CD4-positive, alpha-beta T cell treated with Interleukin-12 subunit alpha and Interleukin-12 subunit beta, for 1 hour (primary cell): Measurements from ENCODE around the gene PRPS2.

Source experiments
- DNase-seq: peaks from one replicate; pipeline ENCODE4 v3.0.0-alpha.2; 2020

The PRPS2 gene

DNA sequence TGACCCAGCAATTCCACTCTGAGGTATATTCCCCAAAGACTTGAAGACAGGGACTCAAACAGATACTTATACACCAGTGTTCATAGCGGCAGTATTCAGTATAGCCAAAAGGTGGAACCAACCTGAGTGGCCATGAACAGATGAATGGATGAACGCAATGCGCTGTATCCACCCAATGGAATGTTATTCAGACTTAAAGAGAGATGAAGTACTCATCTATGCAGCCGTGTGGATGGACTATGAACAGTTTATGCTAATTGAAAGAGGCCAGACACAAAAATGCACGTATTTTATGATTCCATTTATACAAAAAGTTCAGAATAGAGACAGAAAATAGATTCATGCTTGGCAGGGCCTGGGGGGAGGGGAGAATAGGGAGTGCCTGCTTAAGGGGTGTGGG, 26.3 kb downstream of the PRPS2 start:
- DNase-seq: no peak

DNA sequence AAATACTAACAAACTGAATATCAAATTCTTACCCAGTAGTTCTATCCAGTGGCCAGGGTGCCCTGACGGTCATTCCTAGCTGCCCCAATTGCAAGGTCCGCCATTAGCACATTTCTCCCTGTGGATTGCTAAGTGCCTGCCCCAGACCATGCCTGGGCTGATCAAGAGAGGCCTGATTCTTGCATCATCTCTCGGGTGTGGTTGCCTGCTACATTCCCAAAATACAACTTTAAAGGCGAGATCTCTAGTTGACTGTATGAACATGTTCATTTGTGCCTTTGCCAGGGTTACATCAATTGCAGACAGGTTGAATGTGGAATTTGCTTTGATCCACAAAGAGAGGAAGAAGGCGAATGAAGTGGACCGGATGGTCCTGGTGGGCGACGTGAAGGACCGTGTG, 28.0 kb downstream of the PRPS2 start:
- no peak for DNase-seq

DNA sequence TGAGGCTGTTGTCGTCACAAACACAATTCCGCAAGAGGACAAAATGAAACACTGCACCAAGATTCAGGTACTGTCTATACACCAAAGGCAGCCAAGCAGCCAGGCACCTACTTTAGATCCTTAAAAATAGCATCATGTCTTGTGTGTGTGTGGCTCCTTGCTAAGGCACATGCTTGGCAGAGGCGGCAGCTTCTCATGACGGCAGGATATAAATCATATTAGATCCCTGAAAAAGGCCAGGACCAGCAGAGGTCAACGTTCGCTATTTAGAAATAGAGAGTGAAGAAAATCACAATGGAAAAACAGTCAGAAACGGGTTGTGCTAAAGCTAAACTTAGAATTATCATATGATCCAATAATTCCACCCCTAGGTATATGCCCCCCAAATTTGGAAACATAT, 29.5 kb downstream of the PRPS2 start:
- DNase-seq: no peak

DNA sequence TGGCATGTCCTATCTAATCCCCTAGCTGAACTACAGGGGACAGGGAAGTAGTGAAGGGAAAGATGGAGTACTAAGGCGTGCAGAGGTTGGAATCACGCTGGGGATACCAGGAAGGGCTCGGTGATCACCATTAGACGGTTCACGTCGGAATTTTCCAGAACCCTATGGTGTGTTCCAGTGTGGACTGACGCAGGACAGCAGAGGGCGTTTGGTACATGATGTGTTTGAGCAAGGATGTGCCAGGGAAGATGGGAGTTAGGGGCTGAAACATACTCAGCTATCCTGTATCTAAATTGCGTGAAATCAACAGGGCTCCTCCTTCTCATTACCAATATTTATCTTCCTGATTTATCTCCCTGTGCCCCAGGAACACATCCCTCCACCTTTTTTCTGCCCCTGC, 33.7 kb downstream of the PRPS2 start:
- DNase-seq: no peak

DNA sequence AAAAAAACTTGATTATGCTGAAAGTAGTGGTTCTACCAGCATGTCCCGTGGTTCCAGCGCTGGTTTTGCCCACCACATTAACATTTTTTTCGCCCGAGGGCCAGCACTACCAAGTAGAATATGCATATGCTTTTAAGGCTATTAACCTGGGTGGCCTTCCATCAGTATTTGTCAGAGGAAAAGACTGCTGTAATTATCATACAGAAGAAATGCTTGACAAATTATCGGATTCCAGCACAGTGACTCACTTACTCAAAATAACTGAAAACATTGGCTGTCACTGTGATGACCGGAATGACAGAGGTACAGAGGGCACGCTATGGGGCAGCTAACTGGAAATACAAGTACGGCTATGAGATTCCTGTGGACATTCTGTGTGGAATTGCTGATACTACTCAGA, 34.6 kb downstream of the PRPS2 start:
- DNase-seq: no peak

DNA sequence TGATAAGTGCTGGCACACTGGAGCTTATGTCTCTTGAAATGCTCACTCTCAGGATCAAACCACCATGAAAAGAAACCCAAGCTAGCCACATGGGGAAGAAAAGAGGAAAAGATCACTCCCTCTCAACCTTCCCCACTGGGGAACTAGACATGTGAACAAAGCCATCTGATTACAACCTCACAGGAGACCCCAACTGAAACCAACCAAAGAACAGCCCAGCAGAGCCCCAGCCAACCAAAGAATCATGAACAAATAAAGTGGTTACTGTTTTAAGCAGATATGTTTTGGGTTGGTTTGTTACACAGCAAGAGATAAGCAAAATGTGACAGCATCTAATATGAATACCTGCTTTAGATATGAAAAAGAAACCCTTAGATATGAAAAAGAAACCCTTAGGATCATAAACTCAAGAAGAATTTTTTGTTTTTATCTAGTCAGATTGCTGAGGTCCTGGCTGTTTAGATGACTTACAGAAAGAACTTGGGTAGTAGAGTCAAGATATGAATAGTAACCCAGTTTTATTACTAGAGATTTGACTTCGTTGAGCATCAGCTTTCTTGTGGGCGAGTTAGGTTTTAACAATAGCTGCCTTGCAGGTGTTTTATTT, 52.0 kb downstream of the PRPS2 start:
- no peak for DNase-seq

DNA sequence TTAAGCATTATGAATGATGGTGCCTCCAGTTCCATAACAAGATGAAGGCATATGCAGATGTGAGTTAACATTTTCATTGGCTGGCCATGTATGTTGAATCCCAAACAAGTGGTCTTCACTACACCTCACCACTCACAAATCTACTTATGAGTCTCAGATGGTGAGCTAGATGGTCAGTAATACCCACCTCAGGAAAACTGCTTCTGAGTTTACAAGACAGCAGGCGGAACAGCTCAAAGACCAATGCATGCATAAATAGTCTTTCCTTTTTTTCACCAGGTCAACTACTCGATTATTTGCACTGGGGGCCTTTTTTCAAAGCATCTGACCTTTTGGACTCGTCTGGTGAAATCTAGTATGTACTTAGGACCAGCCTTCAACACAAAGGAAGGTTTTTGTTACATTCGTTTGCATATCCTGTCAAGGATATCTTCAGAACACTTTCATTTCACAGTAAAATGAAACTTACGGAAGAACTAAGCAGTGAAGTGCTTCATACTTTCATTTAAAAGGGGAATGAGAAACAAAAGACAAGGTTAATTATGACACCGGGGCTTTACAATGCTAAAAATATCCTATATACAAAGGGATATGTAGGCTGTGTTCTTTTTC, 52.6 kb downstream of the PRPS2 start:
- DNase-seq: no peak

DNA sequence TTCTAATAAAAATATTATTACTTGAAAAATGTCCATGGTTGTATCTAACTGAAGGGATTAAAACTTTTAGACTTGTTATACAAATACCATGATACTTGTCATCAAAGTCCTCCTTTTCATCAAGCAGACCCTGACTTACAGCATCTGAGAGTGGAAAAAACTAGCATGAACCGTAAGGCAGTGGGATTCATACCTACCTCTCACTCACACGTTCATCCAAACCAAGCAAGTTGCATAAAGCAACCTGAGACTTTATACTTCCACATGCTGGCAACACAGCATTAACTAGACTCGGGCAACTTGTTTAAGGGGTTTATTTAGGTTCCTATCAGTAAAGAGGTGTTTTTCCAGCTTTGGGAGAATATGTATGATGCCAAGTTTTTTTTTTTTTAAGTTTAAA, 53.1 kb downstream of the PRPS2 start:
- DNase-seq: no peak

DNA sequence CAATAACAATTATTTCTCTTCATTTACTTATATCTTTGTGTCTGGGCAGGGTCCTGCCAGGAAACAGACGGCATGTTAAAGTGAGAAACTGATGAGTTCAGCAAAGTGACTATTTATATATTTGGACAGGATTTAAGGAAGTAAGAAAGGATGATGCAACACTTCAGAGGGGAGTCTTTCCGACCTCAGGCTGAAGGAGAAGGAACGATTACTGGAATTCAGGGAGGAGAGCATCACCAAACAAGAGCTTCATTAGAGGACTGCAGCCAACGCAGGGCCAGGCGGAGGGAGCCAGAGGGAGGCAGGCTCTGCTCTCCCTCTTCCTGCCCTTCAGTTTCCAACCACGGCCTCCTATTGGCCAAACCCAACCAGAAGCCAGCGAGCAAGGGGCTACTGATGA, 74.1 kb downstream of the PRPS2 start:
- DNase-seq: no peak

DNA sequence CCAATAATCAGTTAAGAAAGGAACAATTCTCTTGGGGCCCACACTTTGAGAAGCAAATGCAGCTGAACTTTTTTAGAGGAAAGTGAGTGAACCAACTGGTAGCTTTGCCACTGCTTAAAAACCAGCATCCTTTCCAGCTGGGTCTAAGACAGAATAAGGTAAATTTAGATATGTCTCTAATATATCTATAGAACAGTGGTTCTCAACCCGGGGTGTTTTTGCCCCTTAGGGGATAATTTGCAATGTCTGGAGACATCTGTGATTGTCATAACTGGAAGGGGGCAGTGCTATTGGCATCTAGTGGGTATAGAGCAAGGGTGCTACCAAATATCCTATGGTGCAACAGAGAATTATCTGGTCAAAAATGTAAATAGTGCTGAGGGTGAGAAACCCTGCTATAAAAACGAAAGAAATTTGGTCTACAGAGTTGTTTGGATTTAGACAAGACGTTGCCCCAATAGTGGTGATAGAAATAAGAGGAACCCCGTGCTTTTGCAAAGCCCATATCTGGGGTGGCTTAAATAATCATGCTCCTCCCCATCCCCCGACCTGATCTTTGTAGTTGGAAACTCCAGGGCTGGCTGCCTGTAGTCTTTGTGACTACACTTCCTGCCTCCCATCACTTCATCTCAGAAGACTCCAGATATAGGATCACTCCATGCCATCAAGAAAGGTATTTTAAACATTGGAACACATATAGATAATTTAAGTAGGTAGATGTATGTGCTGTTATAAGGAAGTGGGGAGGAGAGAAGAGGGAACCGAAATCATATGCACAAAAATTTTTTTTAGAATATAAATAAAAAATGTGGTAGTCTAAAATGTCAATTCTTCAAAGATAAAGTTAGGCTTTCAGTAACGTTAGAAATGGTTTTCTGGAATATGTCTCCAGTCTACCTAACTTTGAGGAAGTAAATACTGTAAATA, 75.5 kb downstream of the PRPS2 start, which contains the start of gene TLR7:
TLR7 (plus strand) TSS at position 622 of the 927 bp plus-strand sequence. CDS start 507 bp downstream, outside the sequence.
- no peak for DNase-seq

DNA sequence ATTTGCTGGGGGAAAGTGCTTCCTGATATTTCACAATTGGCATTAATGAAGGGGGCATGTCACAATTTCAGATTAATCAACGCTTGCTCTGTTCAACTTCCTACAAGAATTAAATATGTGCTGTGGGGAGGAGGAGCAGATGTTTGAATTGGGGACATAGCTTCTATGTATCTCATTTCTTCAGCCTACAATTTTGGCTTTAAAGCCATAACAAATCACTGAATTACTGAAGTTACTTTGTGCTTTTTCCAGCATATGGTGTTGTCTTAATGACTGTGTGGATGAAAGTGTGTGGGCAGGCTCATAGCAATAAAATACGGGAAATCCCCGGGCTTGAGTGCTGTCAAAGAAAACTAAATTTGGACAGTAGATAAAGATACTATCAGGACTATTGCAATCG, 76.5 kb downstream of the PRPS2 start:
- DNase-seq: no peak

DNA sequence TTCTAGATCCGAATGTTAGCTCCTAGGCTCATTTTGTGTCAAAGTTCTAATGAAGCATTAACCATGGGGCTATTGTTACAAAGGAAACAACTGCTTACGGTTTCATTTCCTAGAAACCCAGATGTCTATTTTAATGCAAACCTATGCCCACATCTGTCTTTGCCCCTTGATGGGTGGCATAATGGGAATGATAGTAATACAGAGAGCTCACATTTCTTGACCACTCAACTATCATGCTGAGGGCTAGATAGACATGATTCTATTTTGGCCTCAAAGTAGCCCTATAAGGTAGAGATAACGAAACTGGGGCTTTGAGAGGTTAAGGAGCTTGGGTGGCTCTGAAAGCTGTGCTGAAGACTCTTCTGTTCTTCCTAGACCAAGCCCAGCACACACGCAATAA, 77.5 kb downstream of the PRPS2 start:
- DNase-seq: no peak

DNA sequence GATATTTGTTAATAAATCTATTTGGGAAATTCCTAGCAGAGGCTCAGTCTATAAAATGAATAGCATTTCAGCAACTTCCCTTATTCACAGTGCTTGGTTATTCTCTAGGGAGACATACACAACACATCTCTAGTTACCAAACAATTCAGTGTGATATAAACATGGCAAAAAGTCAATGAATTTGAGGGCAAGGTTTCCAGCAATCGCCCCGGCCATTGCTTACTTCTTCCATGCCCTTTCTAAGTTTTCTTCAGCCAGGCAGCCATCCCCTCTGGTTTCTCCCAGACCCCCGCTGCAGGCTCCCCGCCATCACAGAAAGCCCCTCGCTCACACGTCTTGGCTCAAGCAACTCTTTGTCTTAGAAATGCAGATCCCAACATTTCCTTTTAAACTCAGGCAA, 80.0 kb downstream of the PRPS2 start:
- DNase-seq: no peak

DNA sequence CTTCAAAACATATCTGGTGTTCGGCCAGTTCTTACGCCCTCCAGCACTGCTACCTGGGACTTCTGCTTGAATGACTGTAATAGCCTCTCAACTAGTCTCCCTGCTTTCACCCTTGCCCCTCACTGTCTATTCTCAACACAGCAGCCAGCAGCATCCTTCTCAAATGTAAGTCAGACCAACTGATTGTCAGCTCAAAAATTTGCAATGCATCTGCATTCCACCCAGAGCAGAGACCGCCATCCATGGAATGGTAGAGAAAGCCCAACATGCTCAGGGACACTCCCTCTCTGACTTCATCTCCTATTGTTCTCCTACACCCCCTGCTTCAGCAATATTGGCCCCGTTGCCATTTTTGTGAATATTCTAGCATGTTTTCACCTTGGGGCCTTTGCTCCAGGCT, 81.5 kb downstream of the PRPS2 start:
- DNase-seq: no peak
